ENCODE measurements around the gene NDST3. TPM values are rescaled to one million over a fixed set of nuclear protein-coding genes. Genes with fewer than 3 reads are reported as not detected.

NDST3 gene
- polyA plus RNA-seq, 1 experiment: not detected

DNA sequence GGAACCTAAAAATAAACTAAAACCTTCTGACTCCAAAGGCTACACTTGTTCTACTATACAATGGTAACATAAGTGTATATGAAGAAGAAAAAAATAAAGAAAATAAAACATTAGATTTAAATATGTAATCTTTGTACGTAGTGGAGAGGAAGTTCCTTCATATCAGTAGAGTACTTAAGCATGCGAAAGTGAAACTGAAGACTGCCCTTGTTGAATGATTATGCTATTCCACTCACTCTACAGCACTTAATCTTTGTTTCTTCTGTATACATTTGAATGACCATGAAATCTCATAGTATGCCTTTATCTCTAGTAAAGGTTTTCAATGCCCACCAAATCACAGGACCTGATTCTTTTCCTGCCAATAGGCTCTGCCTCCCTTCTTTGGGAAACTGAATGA lies 78.9 kb downstream of the NDST3 start:
- CTCF ChIA-PET: no interaction called here

DNA sequence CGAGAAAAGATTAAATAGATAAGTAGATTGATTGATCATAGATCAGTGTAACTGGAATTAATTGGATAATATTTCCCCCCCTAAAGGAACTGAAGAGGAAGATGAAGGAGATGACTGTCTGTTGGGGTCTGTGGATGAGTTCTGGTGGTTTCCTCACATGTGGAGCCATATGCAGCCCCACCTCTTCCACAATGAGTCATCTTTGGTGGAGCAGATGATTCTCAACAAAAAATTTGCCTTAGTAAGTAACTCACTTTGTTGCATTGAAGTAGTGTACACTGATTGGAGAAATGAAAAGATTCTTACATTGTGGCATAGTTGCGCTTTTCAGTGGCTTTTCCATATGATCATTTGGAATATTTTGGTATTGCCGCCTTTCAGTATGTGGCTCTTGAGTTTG lies 80.4 kb downstream of the NDST3 start:
- TF ChIP-seq, protein P1, sequence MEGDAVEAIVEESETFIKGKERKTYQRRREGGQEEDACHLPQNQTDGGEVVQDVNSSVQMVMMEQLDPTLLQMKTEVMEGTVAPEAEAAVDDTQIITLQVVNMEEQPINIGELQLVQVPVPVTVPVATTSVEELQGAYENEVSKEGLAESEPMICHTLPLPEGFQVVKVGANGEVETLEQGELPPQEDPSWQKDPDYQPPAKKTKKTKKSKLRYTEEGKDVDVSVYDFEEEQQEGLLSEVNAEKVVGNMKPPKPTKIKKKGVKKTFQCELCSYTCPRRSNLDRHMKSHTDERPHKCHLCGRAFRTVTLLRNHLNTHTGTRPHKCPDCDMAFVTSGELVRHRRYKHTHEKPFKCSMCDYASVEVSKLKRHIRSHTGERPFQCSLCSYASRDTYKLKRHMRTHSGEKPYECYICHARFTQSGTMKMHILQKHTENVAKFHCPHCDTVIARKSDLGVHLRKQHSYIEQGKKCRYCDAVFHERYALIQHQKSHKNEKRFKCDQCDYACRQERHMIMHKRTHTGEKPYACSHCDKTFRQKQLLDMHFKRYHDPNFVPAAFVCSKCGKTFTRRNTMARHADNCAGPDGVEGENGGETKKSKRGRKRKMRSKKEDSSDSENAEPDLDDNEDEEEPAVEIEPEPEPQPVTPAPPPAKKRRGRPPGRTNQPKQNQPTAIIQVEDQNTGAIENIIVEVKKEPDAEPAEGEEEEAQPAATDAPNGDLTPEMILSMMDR (IDR thresholded peaks at IDR 0.05; ENCODE audit: insufficient read depth, low read depth, low read length): no peak
- H3K4me3 ChIP-seq (ENCODE audit: low read depth, low read length): no peak overlapping the region
- no peaks in the 10 kb centered on the region for H3K36me3 ChIP-seq (ENCODE audit: control insufficient read depth, insufficient read depth, low read length)
- CTCF ChIA-PET: no interaction called here
- POLR2A ChIA-PET: no interaction called here
- H3K27me3 ChIP-seq (ENCODE audit: control insufficient read depth, insufficient read depth, low read length): no peaks in the 10 kb centered on the region
- DNase-seq (ENCODE audit: low read depth): no peak

More for the DNA sequence above, 78.9 kb downstream of the NDST3 start:
- Histone ChIP-seq H3K36me3 (ENCODE audit: control insufficient read depth, insufficient read depth, low read length) (no peaks in the 10 kb centered on the region), H3K27me3 (ENCODE audit: control insufficient read depth, insufficient read depth, low read length) (no peaks in the 10 kb centered on the region), H3K4me3 (ENCODE audit: low read depth, low read length) (no peak overlapping the region)
- no peak for DNase-seq (ENCODE audit: low read depth)
- POLR2A ChIA-PET: no interaction called here
- TF ChIP-seq, protein P1 (IDR thresholded peaks at IDR 0.05; ENCODE audit: insufficient read depth, low read depth, low read length): no peak

DNA sequence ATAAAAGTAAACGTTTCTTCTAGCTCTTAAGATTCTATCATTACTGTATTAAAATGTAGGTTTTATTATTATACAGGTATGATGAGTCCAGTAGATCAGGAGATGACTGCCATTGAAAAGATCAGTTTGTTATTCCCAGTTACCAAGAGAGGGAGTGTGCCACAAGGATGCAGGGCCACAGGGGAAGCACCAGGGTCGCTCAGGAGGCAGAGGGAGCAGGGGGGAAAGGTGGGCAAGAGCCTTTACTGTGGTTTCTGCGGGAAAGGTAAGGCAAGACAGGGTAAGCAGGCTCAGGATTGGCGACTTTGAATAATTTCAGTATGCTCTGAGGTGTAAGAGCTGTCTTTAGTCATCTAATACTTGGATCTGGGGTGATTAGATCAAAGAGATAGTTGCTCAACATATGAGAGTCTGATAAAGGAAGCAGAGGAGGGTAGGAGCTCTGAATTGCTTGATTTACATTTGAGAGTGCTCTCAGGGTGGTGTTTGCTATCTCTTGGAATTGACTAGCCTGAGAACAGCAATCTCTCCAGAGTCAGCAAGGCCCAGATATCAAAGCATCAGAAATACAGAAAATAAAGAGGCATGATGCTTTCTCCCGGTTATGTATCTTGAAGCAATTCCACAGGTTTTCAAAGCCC lies 86.0 kb downstream of the NDST3 start:
- ChIA-PET CTCF (interaction anchor here (0.8 kb wide), 1 partner anchor 23 kb away, joined by 3 read pairs; no protein-coding TSS in a partner anchor), POLR2A (no interaction called here)
- H3K36me3 ChIP-seq (ENCODE audit: control insufficient read depth, insufficient read depth, low read length): no peaks in the 10 kb centered on the region
- DNase-seq (ENCODE audit: low read depth): no peak
- no peak overlapping the region for H3K4me3 ChIP-seq (ENCODE audit: low read depth, low read length)
- H3K27me3 ChIP-seq (ENCODE audit: control insufficient read depth, insufficient read depth, low read length): no peaks in the 10 kb centered on the region
- TF ChIP-seq, protein P1 (IDR thresholded peaks at IDR 0.05; ENCODE audit: insufficient read depth, low read depth, low read length): no peak

DNA sequence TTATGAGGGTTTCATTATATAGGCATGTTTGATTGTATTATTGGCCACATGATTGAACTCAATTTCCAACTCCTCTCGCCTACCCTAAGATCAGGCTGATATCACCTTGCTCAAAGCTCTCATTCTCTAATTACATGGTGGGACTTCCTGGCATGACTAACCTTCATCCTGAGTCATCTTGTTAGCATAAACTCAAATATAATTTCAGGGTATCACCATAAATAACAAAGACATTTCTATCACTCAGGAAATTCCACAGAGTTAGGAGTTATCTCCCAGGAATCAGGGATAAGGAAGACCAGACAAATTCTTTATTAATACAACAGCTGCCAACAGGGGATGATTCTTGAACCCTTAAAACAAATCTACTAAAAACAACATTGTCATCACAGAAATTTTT lies 90.7 kb downstream of the NDST3 start:
- ChIA-PET CTCF (no interaction called here), POLR2A (no interaction called here)
- TF ChIP-seq, protein P1 (IDR thresholded peaks at IDR 0.05; ENCODE audit: insufficient read depth, low read depth, low read length): no peak
- no peak for DNase-seq (ENCODE audit: low read depth)
- Histone ChIP-seq H3K36me3 (ENCODE audit: control insufficient read depth, insufficient read depth, low read length) (no peaks in the 10 kb centered on the region), H3K27me3 (ENCODE audit: control insufficient read depth, insufficient read depth, low read length) (no peaks in the 10 kb centered on the region), H3K4me3 (ENCODE audit: low read depth, low read length) (no peak overlapping the region)

DNA sequence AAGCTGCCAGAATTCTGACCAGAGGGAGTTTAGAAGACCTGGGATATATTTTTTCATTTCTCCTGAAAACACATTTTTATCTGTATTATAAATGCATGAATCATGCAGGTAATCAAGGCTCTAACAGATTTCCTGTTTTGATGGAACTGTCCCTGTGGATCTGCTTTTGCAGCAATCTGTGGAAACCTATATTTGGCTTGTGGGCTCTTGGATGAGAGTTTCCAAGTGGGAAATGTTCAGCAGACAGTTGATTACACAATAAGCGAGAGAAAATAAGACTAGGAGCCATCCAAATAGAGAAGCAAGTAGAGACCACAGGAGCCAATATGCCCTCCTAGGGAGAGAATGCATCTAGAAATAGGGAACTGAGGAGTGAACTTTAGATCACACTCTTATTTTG lies 105.0 kb downstream of the NDST3 start:
- TF ChIP-seq, protein P1 (IDR thresholded peaks at IDR 0.05; ENCODE audit: insufficient read depth, low read depth, low read length): no peak
- CTCF ChIA-PET: no interaction called here
- POLR2A ChIA-PET: no interaction called here

More for the DNA sequence above, 105.0 kb downstream of the NDST3 start:
- Histone ChIP-seq H3K4me3 (ENCODE audit: low read depth, low read length) (no peak overlapping the region), H3K27me3 (ENCODE audit: control insufficient read depth, insufficient read depth, low read length) (no peaks in the 10 kb centered on the region), H3K36me3 (ENCODE audit: control insufficient read depth, insufficient read depth, low read length) (no peaks in the 10 kb centered on the region)
- DNase-seq (ENCODE audit: low read depth): no peak

Data from BJ (cell line).